GM20431 (cell line): ENCODE data around the gene TMEM52.

ENCODE experiments used
- in situ Hi-C: fragments of 300-500 bp; cut with MseI, MboI; formaldehyde crosslinking; loops from one replicate; pipeline ENCODE4 v1.15.0; 2020; ENCODE audit warnings: low sequenced_read_pairs; ENCODE audit not compliant: unreplicated experiment

TMEM52 gene

DNA sequence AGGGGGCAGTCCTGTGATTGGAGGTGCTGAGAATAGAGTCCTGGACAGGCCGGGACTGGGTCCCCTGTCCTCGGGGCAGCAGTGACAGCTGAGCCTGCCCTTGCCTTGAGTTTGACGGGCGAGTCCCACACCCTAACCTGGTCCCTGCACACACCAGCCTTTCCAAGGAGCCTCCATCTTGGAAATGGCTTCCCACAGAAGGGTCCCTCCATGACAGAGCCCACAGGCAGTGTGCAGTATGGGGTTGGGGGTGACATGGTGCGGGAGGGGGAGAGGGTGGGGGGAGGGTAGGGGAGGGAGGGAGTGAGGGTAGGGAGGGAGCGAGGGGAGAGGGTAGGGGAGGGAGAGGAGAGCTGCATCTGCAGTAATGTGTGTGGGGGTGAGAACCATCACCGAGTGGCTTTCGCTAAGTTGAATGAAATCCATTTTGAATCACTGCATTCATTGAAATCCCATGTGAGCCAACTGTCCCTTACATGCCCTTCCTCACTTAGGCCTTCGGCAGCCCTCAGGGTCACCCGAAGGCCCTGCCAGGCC is 10.1 kb upstream of the TMEM52 start:
- in situ Hi-C loops = loop anchor here (25.0 kb wide), 1 partner anchor 433 kb away; no protein-coding TSS in a partner anchor

- in situ Hi-C loops = loop anchor here (25.0 kb wide), 1 partner anchor 434 kb away; no protein-coding TSS in a partner anchor
Measured at GRCh38 chr1:1928231-1929101, 9.4 kb upstream of the TMEM52 start.

- in situ Hi-C loops = loop anchor here (25.0 kb wide), 1 partner anchor 435 kb away; no protein-coding TSS in a partner anchor
Measured at GRCh38 chr1:1927751-1928150, 8.7 kb upstream of the TMEM52 start.

GRCh38 chr1:1926886-1927660 is 8.0 kb upstream of the TMEM52 start:
- in situ Hi-C loops = loop anchor here (25.0 kb wide), 1 partner anchor 435 kb away; no protein-coding TSS in a partner anchor

DNA sequence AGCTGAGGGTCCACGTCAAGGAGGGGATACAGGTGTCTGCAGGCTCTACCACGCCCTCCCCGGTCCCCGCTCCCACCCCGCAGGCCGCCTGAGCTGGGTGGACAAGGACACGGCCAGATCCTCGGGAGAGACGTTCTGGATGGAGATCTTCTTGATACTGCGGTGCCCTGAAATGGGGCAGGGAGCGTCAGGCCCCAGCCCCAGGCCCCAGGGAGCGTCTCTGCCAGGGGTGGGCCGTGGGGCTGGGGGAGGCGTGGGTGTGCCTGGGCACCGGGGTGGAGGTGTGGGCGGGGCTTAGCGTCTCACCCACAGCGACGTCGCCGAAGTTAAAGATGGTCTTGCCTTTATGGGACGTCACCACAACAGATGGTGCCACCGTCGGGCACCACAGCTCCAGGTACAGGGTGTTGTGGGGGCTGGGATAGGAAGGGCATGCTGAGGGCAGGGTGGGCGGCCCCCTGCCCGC is 7.3 kb upstream of the TMEM52 start:
- in situ Hi-C loops = loop anchor here (25.0 kb wide), 1 partner anchor 436 kb away; no protein-coding TSS in a partner anchor

DNA sequence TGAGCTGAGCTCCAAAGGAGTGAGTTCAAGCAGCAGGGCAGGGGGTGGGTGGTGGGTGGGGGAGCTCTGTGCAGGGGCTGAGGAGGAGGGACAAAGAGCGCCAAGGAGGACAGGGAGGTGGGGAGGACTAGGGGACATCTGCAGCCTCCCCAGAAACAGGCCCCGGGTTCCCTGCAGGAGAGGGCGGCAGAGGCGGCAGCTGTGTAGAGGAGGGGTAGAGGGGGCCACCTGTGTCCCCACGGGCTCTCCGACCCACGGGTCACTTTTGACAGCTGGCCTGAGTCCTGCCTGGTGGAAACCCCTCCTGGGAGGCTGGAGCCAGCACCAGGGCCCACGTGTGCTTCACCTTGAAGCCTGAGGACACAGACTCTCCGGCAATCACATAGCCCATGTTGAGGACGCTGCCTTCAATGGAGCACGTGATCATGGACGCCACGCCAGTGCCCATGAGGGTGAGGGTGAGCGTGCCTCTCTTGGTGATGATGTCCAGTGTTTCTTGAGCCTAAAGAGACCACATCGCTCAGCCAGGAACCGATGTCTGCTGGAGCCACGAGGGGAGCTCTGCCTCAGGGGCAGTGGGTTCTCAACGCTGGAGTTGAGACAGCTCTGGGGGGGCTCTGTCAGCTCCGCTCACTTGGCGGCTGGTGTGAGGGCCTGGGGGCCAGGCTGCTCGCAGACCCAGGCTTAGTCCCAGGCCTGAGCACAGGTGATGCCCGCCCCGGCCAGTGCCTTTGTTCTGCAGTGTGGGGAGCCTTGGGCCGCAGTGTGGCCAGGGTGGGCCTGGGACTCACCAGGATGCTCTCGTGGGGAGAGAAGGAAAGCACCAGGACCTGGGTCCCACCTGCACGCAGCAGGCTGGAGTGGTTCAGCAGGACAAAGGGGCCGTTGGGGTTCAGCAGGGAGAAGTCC is 6.6 kb upstream of the TMEM52 start:
- in situ Hi-C loops = loop anchor here (25.0 kb wide), 1 partner anchor 437 kb away; no protein-coding TSS in a partner anchor

- in situ Hi-C loops = loop anchor here (25.0 kb wide), 1 partner anchor 437 kb away; no protein-coding TSS in a partner anchor
Measured at GRCh38 chr1:1924849-1925248, 5.8 kb upstream of the TMEM52 start.

DNA sequence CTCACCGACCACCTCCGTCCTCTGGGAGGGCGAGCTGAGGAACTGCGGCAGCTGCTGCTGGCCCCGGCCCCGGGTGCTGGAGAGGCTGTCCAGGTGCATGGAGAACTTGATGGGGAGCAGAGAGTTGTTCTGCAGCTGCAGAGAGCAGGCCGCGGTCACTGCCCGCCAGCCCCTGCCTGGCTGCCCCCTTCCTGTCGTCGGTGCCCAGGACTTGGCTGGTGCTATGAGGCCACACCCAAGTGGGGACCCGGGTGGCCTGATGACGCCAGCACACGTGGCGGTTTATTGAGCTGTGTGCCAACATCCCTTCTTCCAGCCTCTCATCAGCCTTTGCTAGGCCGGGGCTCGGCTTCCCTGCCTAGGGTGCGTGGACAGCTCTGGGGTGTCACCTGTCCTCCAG is 5.3 kb upstream of the TMEM52 start:
- in situ Hi-C loops = no loop called here

- in situ Hi-C loops = no loop called here
Measured at GRCh38 chr1:1922956-1923833, 4.1 kb upstream of the TMEM52 start.

DNA sequence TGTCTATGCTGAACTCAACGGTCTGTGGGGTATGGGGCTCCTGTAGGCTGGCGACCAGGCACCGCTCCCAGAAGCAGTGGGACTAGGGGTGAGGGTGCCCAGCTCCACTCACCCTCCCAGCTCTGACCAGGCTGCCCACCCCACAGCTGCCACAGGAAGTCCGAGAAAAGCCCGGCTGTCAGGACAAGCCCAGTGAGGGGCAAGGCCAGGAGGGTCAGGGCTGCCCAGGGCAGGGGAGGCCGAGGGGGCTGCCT is 3.5 kb upstream of the TMEM52 start:
- in situ Hi-C loops = no loop called here

DNA sequence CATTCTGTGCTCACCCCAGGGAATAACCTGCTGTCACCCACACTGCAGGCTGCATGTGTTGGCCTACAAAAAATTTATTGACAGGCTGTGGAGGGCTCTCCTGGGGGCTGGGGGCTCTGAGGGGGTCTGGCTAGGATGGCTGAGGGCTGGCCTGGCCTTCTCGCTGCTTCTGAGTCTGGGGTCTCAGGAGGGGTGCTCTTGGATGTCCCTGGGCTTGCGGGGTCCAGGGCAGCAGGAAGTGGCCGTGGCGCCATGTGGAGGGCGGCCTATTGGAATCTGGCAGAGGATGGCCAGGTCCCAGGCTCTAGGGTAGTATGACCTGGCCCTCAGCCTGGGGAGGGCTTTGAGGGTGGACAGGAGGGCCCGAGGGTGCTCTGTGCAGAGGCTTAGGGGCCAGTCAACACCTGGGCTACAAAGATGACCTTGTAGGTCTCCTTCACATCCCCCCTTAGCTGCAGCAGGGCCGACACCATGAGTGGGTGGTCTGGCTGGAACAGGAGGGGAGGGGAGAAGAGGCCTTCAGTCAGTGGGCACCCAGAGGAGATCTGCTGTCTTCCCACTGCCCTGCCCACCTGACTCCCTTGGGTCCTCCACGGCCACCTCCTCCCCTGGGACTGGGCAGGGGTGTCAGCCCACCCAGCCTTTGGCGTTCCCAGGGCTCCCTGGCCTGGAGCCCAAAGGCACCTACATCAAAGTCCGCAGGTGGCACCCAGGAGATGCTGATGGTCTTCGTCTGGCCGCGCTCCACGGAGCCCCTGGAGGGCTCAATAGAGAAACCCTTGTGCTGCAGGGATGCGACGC is 3.0 kb upstream of the TMEM52 start:
- in situ Hi-C loops = no loop called here

GRCh38 chr1:1921459-1921862 is 2.4 kb upstream of the TMEM52 start:
- in situ Hi-C loops = no loop called here

DNA sequence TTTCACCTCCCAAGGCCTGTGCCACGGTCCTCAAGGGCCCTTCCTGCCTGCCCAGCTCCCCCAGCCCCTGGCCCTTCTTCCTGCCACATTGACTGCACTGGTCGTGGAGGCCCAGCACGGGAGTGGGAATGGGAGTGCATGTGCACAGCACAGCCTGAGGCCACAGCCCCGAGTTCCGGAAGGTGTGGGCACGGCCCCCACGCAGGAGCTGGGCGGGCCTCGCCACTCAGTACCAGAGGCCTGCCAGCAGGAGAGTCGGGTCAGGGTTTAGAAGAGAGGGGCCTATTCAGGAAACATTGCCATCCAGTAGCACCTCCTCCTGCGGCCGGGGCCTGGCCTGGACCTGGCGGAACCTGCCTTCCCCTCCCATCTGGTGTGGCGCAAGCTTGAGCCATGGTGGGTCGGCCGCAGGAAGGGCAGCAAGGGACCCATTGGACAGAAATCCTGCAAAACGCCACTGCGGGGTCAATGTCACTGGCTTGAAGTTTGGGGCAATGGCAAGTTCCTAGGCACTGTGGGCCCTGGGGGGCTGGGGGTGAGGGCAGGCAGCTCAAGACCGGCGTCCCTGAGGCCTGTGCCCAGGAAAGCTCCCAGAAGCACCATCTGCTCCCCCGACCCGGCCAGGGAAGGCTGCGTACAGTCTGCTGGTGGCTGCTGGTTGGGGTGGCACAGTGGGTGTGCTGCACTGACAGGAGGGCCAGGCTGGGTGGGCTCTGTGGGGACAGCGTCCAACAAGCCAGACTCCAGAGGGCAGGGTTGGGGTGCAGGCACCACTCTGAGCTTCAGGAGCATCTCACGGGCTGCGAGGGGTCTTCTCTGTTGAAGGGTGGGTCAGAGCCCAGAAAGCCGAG is 1.8 kb upstream of the TMEM52 start:
- in situ Hi-C loops = no loop called here

- in situ Hi-C loops = no loop called here
Measured at GRCh38 chr1:1920057-1920607, 1.1 kb upstream of the TMEM52 start.

DNA sequence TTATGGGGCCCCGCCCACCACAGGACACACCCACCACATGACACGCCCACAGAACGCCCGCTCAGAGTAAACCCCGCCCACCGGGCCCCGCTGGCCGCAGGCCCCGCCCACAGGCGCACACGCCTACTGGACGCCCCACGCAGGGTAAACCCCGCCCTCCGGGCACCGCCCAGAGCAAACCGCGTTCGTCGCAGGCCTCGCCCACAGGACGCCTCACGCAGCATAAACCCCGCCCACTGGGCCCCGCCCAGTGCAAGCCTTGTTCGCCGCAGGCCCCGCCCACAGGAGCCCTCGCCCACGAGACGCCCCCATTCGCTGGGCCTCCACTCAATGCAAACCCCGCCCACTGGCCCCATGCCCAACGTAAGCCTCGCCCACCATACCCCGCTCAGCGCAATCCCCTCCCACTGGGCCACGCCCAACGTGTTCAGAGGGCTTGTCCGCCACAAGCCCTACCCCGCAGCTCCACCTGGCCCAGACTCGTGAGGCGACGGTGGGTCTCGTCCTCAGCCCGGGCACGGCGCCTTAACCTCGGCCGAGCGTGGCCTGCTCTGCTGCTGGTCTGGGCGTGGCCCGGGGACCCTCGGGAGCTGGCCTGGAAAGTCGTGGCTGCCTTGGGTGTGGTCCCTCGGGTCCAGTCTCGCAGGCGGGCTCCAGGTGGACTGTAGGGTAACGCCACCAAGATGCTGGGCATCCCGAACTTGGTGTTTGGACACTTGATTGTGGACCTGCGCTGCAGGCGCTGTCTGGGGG is 401 bp upstream of the TMEM52 start:
- in situ Hi-C loops = no loop called here
